Measurements from ENCODE around the gene TRIM41.
A peak's percentile ranks its signal among the peaks of the same experiment; 100 is the strongest.
"Not testable (repeated sequence)": the region's sequence is repeated elsewhere in the genome, so short reads cannot be mapped to it uniquely, and the experiment has no call there.

Gene TRIM41

GRCh38 chr5:181203093-181203711 is 19.9 kb upstream of the TRIM41 start:
- Mint-ChIP-seq H3K27ac (no peak overlapping the region), H3K9me3 (no peaks in the 10 kb centered on the region), H3K4me1 (peaks cover 47% of the 10 kb centered on the region), H3K36me3 (peaks cover 29% of the 10 kb centered on the region), H3K4me3 (peak overlapping the region; percentile 82)
- no peak for DNase-seq (ENCODE audit: low spot score in 2 of 2)
- ATAC-seq: no peak

GRCh38 chr5:181203777-181204112 is 19.3 kb upstream of the TRIM41 start:
- H3K27ac Mint-ChIP-seq: peak overlapping the region; percentile 54
- peaks cover 31% of the 10 kb centered on the region for H3K36me3 Mint-ChIP-seq
- H3K9me3 Mint-ChIP-seq: no peaks in the 10 kb centered on the region
- H3K4me1 Mint-ChIP-seq: peaks cover 46% of the 10 kb centered on the region
- H3K4me3 Mint-ChIP-seq: peak overlapping the region; percentile 82
- no peak for DNase-seq (ENCODE audit: low spot score in 2 of 2)
- ATAC-seq: peak; percentile 3

- peak overlapping the region; percentile 82 for H3K4me3 Mint-ChIP-seq
- H3K4me1 Mint-ChIP-seq: peaks cover 41% of the 10 kb centered on the region
- peak overlapping the region; percentile 54 for H3K27ac Mint-ChIP-seq
- peak; percentile 9 for ATAC-seq
- H3K9me3 Mint-ChIP-seq: no peaks in the 10 kb centered on the region
- peak in 1 of 2 donors; percentile 72 for DNase-seq (ENCODE audit: low spot score in 2 of 2)
- peaks cover 31% of the 10 kb centered on the region for H3K36me3 Mint-ChIP-seq
These were observed 18.8 kb upstream of the TRIM41 start for GRCh38 chr5:181204113-181204825.

- DNase-seq (ENCODE audit: low spot score in 2 of 2) (peak in 1 of 2 donors; percentile 72), ATAC-seq (peak; percentile 29)
- Mint-ChIP-seq H3K4me1 (peaks cover 39% of the 10 kb centered on the region), H3K36me3 (peaks cover 31% of the 10 kb centered on the region), H3K4me3 (peak within 1 kb of the TSS; percentile 82), H3K9me3 (no peaks in the 10 kb centered on the region), H3K27ac (peak within 1 kb of the TSS; percentile 100)
These were observed 18.0 kb upstream of the TRIM41 start, which contains the start of gene TRIM7 for GRCh38 chr5:181204826-181205760. Gene TRIM7 (minus strand): TSS chr5:181205196. CDS start chr5:181205110, 86 bp downstream.

- DNase-seq (ENCODE audit: low spot score in 2 of 2) (no peak), ATAC-seq (no peak)
- Mint-ChIP-seq H3K36me3 (peaks cover 31% of the 10 kb centered on the region), H3K27ac (peak overlapping the region; percentile 100), H3K4me1 (peaks cover 39% of the 10 kb centered on the region), H3K4me3 (peak overlapping the region; percentile 82), H3K9me3 (no peaks in the 10 kb centered on the region)
These were observed 17.1 kb upstream of the TRIM41 start for GRCh38 chr5:181205761-181206649.

- peak overlapping the region; percentile 82 for H3K4me3 Mint-ChIP-seq
- peak; percentile 70 to 93 for DNase-seq (ENCODE audit: low spot score in 2 of 2)
These were observed 15.7 kb upstream of the TRIM41 start for GRCh38 chr5:181207214-181207959.

GRCh38 chr5:181207960-181208253 is 15.2 kb upstream of the TRIM41 start:
- peak overlapping the region; percentile 82 for H3K4me3 Mint-ChIP-seq
- ATAC-seq: no peak
- H3K4me1 Mint-ChIP-seq: peaks cover 39% of the 10 kb centered on the region
- DNase-seq (ENCODE audit: low spot score in 2 of 2): no peak
- peaks cover 31% of the 10 kb centered on the region for H3K36me3 Mint-ChIP-seq
- peak overlapping the region; percentile 100 for H3K27ac Mint-ChIP-seq
- H3K9me3 Mint-ChIP-seq: no peaks in the 10 kb centered on the region

More at GRCh38 chr5:181207214-181207959, 15.7 kb upstream of the TRIM41 start:
- Mint-ChIP-seq H3K4me1 (peaks cover 39% of the 10 kb centered on the region), H3K36me3 (peaks cover 31% of the 10 kb centered on the region), H3K9me3 (no peaks in the 10 kb centered on the region), H3K27ac (peak overlapping the region; percentile 100)
- peak; percentile 74 for ATAC-seq

- H3K27ac Mint-ChIP-seq; DNase-seq (ENCODE audit: low spot score in 2 of 2); H3K9me3 Mint-ChIP-seq; H3K4me3 Mint-ChIP-seq; ATAC-seq: not testable (repeated sequence)
- Mint-ChIP-seq H3K4me1 (peaks cover 37% of the 10 kb centered on the region), H3K36me3 (peaks cover 31% of the 10 kb centered on the region)
These were observed 14.1 kb upstream of the TRIM41 start for GRCh38 chr5:181209006-181209405.

- H3K9me3 Mint-ChIP-seq; H3K4me3 Mint-ChIP-seq; DNase-seq (ENCODE audit: low spot score in 2 of 2); H3K27ac Mint-ChIP-seq; ATAC-seq: not testable (repeated sequence)
- Mint-ChIP-seq H3K4me1 (peaks cover 33% of the 10 kb centered on the region), H3K36me3 (peaks cover 31% of the 10 kb centered on the region)
These were observed 12.9 kb upstream of the TRIM41 start for GRCh38 chr5:181210148-181210547.

GRCh38 chr5:181210698-181211097 is 12.4 kb upstream of the TRIM41 start:
- Mint-ChIP-seq H3K4me1 (peaks cover 28% of the 10 kb centered on the region), H3K36me3 (peaks cover 26% of the 10 kb centered on the region)
- ATAC-seq; H3K9me3 Mint-ChIP-seq; H3K4me3 Mint-ChIP-seq; DNase-seq (ENCODE audit: low spot score in 2 of 2); H3K27ac Mint-ChIP-seq: not testable (repeated sequence)

- Mint-ChIP-seq H3K9me3 (no peaks in the 10 kb centered on the region), H3K27ac (no peak overlapping the region), H3K4me3 (no peak overlapping the region), H3K4me1 (peaks cover 25% of the 10 kb centered on the region), H3K36me3 (peaks cover 21% of the 10 kb centered on the region)
- ATAC-seq: no peak
- no peak for DNase-seq (ENCODE audit: low spot score in 2 of 2)
These were observed 11.9 kb upstream of the TRIM41 start for GRCh38 chr5:181211208-181211607.

- no peak overlapping the region for H3K4me3 Mint-ChIP-seq
- DNase-seq (ENCODE audit: low spot score in 2 of 2) (no peak), ATAC-seq (no peak)
- H3K9me3 Mint-ChIP-seq: no peaks in the 10 kb centered on the region
- H3K36me3 Mint-ChIP-seq: peaks cover 15% of the 10 kb centered on the region
- no peak overlapping the region for H3K27ac Mint-ChIP-seq
- peaks cover 21% of the 10 kb centered on the region for H3K4me1 Mint-ChIP-seq
These were observed 11.0 kb upstream of the TRIM41 start for GRCh38 chr5:181212080-181212479.

GRCh38 chr5:181212934-181213333 is 10.1 kb upstream of the TRIM41 start:
- no peak for ATAC-seq
- Mint-ChIP-seq H3K4me3 (no peak overlapping the region), H3K9me3 (no peaks in the 10 kb centered on the region), H3K4me1 (peaks cover 20% of the 10 kb centered on the region), H3K27ac (no peak overlapping the region), H3K36me3 (peaks cover 15% of the 10 kb centered on the region)
- no peak for DNase-seq (ENCODE audit: low spot score in 2 of 2)

- Mint-ChIP-seq H3K4me1 (peaks cover 22% of the 10 kb centered on the region), H3K36me3 (peaks cover 23% of the 10 kb centered on the region)
- not testable (repeated sequence) for H3K27ac Mint-ChIP-seq; DNase-seq (ENCODE audit: low spot score in 2 of 2); ATAC-seq; H3K4me3 Mint-ChIP-seq; H3K9me3 Mint-ChIP-seq
These were observed 8.8 kb upstream of the TRIM41 start for GRCh38 chr5:181214249-181214648.

Data from stimulated activated effector memory CD8-positive, alpha-beta T cell treated with anti-CD3 and anti-CD28 coated beads, Interleukin-12 subunit alpha, Interleukin-12 subunit beta, amount 100 ng/mL, for 72 hours (primary cell).